Stomach (tissue), 9 donors: ENCODE measurements around the gene SPTLC2. TPM values are rescaled to one million over a fixed set of nuclear protein-coding genes. Genes with fewer than 3 reads are reported as not detected.

ENCODE experiments used
- DNase-seq, 2 donors: peaks; one replicate each; pipeline versions ENCODE4 v3.0.0 to v3.0.0-alpha.2; 2013 to 2019
- H3K27ac ChIP-seq, 5 donors: fragments of 200-600 bp in 4 of 5; sonication (generic) in 4 of 5; one replicate each; pipeline ENCODE4 v1.5.1; 2013 to 2019; ENCODE audit warnings: mild to moderate bottlenecking in 1 of 5, moderate library complexity in 1 of 5
- H3K27me3 ChIP-seq, 3 donors: fragments of 200-600 bp; sonication (generic); one replicate each; pipeline ENCODE4 v1.5.1; 2017 to 2019; ENCODE audit warnings: mixed run types in 1 of 3
- H3K36me3 ChIP-seq, 4 donors: fragments of 200-600 bp; sonication (generic); 1 replicate in 3 of 4; 2 replicates in 1 of 4; pipeline ENCODE4 v1.5.1; 2016 to 2019
- H3K4me1 ChIP-seq, 4 donors: fragments of 200-600 bp; sonication (generic); one replicate each; pipeline ENCODE4 v1.5.1; 2016 to 2019
- H3K4me3 ChIP-seq, 4 donors: fragments of 200-600 bp; sonication (generic) in 3 of 4; one replicate each; pipeline ENCODE4 v1.5.1; 2016 to 2019; ENCODE audit warnings: mild to moderate bottlenecking in 1 of 4
- H3K9me3 ChIP-seq, 4 donors: fragments of 200-600 bp; sonication (generic); one replicate each; pipeline ENCODE4 v1.5.1; 2016 to 2019
- EP300 ChIP-seq: sonication (generic); formaldehyde crosslinking; IDR thresholded peaks from one replicate; pipeline ENCODE4 v1.6.1; 2017; ENCODE audit warnings: antibody characterized with exemption
- POLR2A ChIP-seq, 4 donors: fragments of 450-650 bp; IDR thresholded peaks; one replicate each; pipeline ENCODE4 v1.6.1; 2016; ENCODE audit warnings: antibody characterized with exemption in 4 of 4, control low read depth in 2 of 4, mild to moderate bottlenecking in 1 of 4, moderate library complexity in 1 of 4
- POLR2AphosphoS5 ChIP-seq, 3 donors: sonication (generic); formaldehyde crosslinking; IDR thresholded peaks; one replicate each; pipeline ENCODE4 v1.6.1; 2016; ENCODE audit warnings: antibody characterized with exemption in 3 of 3
- WGBS, 5 donors: extraction: QIAGEN DNeasy Blood & Tissue Kit in 3 of 5; methylation state at CpG; one replicate each; pipeline versions ENCODE4 v1.1.5 to v1.1.7; 2013 to 2018; 5-methylcytosine and 5-hydroxymethylcytosine counted together
- intact Hi-C: fragments of 100-400 bp; cut with DNase I; formaldehyde crosslinking; loops from one replicate; pipeline ENCODE4 v1.15.1; 2023; ENCODE audit warnings: low total_unique reads
- polyA plus RNA-seq, 3 donors: library from polyadenylated mRNA; stranded (reverse); fragments of 200-250 nt; gene quantifications; one replicate each; pipeline ENCODE4 v1.2.3, GENCODE V29; 2013
- small RNA-seq, 4 donors: library from RNA; depleted of rRNA; stranded (forward); fragments of <200 nt; gene quantifications; one replicate each; pipeline ENCODE3, GENCODE V24; 2016
- total RNA-seq, 5 donors: library from RNA; depleted of rRNA; stranded (reverse); fragments of >200 nt; gene quantifications; one replicate each; pipeline versions ENCODE4 v1.1.0 to v1.2.3, GENCODE V29; 2014 to 2016
- TF ChIP-seq, protein P1 (sequence below), 7 experiments: fragments of 450-650 bp in 4 of 7; fragments of 200-600 bp in 3 of 7; sonication (generic) in 3 of 7; IDR thresholded peaks; one replicate each; pipeline ENCODE4 v1.5.1; 2016 to 2019; ENCODE audit warnings: antibody characterized with exemption in 7 of 7, control low read depth in 2 of 7, mild to moderate bottlenecking in 1 of 7
- donor health status: healthy with polysubstance abuse.
- donor health status: Bipolar disorder and iron deficiency.
- donor health status: healthy.

The SPTLC2 gene
- total and polyA plus RNA-seq, 8 donors, result 3.4 to 97.5 (median 13.6) TPM

DNA sequence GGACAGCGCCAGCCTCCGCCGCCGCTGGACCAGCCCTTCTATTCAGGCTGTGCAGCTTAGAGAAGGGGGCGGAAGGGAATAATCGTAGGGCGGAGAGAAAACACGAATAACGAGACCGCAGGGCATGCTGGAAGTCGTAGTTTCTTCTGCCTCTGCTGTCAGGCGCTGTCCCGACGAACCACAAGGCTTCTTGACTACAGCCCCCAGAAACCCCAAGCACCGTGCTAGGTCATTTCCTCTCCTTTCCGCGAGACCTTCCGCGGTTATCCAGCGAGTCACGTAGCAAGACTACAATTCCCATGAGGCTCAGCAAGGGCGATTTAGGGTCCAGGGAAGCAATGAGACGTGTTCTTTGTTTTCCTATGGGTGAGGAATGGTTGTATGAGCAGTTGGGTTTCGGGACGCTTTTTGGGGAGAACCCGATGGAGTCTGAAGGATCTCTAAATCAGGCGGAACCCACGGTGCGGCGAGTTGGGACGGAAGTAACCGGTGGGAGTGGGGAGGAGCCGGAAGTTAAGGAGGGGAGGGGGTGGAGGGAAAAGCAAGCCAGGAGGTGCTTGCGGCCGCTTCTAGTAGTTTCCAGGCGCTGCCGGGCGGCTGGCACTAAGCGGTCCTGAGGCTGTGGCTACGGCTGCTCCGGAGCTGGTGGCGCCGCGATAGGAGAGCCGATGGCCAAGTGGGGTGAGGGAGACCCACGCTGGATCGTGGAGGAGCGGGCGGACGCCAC is 158.8 kb downstream of the SPTLC2 start, which contains the start of the genes AHSA1 and VIPAS39:
AHSA1 (plus strand) TSS at position 572 of the 727 bp plus-strand sequence; CDS start at position 669, 97 bp downstream.
VIPAS39 (minus strand) TSS at position 80 of the 727 bp plus-strand sequence. CDS start 3,499 bp downstream, outside the sequence.
- Histone ChIP-seq H3K27ac (peak within 1 kb of the TSS; percentile 91 to 96 (median 93)), H3K4me1 (peaks cover 13 to 49% (median 35%) of the 10 kb centered on the region in 4 donors), H3K9me3 (no peaks in the 10 kb centered on the region), H3K36me3 (peaks cover 39 to 46% (median 43%) of the 10 kb centered on the region in 4 donors), H3K27me3 (no peaks in the 10 kb centered on the region), H3K4me3 (peak within 1 kb of the TSS; percentile 87 to 98 (median 98))
- peak; percentile 41 to 86 (median 70) for TF ChIP-seq POLR2AphosphoS5 (IDR thresholded peaks at IDR 0.05)
- TF ChIP-seq POLR2A (IDR thresholded peaks at IDR 0.05), result peak in 2 of 4 donors; percentile 44 to 54
- TF ChIP-seq, protein P1, sequence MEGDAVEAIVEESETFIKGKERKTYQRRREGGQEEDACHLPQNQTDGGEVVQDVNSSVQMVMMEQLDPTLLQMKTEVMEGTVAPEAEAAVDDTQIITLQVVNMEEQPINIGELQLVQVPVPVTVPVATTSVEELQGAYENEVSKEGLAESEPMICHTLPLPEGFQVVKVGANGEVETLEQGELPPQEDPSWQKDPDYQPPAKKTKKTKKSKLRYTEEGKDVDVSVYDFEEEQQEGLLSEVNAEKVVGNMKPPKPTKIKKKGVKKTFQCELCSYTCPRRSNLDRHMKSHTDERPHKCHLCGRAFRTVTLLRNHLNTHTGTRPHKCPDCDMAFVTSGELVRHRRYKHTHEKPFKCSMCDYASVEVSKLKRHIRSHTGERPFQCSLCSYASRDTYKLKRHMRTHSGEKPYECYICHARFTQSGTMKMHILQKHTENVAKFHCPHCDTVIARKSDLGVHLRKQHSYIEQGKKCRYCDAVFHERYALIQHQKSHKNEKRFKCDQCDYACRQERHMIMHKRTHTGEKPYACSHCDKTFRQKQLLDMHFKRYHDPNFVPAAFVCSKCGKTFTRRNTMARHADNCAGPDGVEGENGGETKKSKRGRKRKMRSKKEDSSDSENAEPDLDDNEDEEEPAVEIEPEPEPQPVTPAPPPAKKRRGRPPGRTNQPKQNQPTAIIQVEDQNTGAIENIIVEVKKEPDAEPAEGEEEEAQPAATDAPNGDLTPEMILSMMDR (IDR thresholded peaks at IDR 0.05), result peak in 1 of 7 experiments; percentile 18
- no peak for TF ChIP-seq EP300
- intact Hi-C loops, result loop anchor here (10.0 kb wide), 2 partner anchors 87 to 133 kb away; partner anchors contain the start of genes GSTZ1 and POMT2
- peak; percentile 95 to 99 for DNase-seq
- 0 to 1% (median 0%) methylated on average over 48 to 50 of the region's 50 CpGs for WGBS, 5 donors

DNA sequence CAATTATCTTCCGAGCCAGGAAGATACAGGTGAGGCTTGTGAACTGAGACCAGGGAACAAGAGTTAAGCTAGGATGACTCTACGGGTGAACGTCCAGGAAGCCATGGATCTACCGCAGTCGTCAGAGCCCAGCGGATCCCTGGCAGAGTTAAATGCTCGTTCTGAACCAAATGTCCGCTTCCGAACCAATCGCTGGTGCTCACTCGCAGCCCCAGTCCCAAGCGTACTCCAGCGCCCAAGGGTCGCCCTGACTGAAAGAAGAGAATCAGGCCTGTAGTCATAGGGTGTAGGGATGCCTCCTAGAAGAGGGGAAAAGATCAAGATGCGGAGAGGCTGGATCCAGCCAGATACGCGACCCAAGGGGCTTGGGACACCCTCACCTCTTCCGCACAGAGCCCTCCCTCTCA is 159.3 kb downstream of the SPTLC2 start:
- H3K27me3 ChIP-seq, result no peaks in the 10 kb centered on the region
- DNase-seq, result no peak
- H3K4me1 ChIP-seq, result peaks cover 13 to 49% (median 35%) of the 10 kb centered on the region in 4 donors
- intact Hi-C loops, result loop anchor here (10.0 kb wide), 2 partner anchors 88 to 132 kb away; partner anchors contain the start of genes GSTZ1 and POMT2
- TF ChIP-seq POLR2A (IDR thresholded peaks at IDR 0.05) (no peak), POLR2AphosphoS5 (IDR thresholded peaks at IDR 0.05) (no peak), EP300 (no peak)
- TF ChIP-seq, protein P1 (IDR thresholded peaks at IDR 0.05), result no peak
- H3K27ac ChIP-seq, result peak overlapping the region; percentile 79 to 96 (median 93)
- WGBS, 5 donors, result 0 to 1% (median 0%) methylated on average over 15 to 18 of the region's 18 CpGs
- no peaks in the 10 kb centered on the region for H3K9me3 ChIP-seq
- peaks cover 34 to 46% (median 43%) of the 10 kb centered on the region in 4 donors for H3K36me3 ChIP-seq
- peak overlapping the region; percentile 87 to 98 (median 98) for H3K4me3 ChIP-seq

Small RNA genes within 50 kb of the gene (small RNA-seq; reads per million reads assigned to genes)
- gene COX6CP11 (0 reads per million in 4 donors), gene RF00404 (0 reads per million in 4 donors), gene RN7SL587P (0 reads per million in 4 donors)

Other genes with a start within 250 kb of the SPTLC2 start
- gene TMED8, start 239.5 kb downstream of the SPTLC2 start, total RNA-seq, result 10 to 100 TPM in 2 of 5 donors, 1 to 10 TPM in 3; 1.7 to 15.8 (median 9.1) TPM
- 1 to 10 TPM; 2.7 to 5.3 (median 4.3) TPM for gene TMED8, start 239.5 kb downstream of the SPTLC2 start, polyA plus RNA-seq
- 1 to 10 TPM in 1 of 5 donors, under 1 TPM in 2, not detected in 2; under 0.01 to 1.4 (median 0.73) TPM for gene SAMD15, start 239.3 kb downstream of the SPTLC2 start, total RNA-seq
- gene SAMD15, start 239.3 kb downstream of the SPTLC2 start, polyA plus RNA-seq, result under 1 TPM; 0.10 to 0.87 (median 0.31) TPM
- gene NOXRED1, start 193.1 kb downstream of the SPTLC2 start, total RNA-seq, result under 1 TPM in 1 of 5 donors, not detected in 4; 0.18 TPM
- gene NOXRED1, start 193.1 kb downstream of the SPTLC2 start, polyA plus RNA-seq, result under 1 TPM in 2 of 3 donors, not detected in 1; 0.08 to 0.46 TPM
- gene VIPAS39, start 159.0 kb downstream of the SPTLC2 start, total RNA-seq, result 10 to 100 TPM in 4 of 5 donors, 1 to 10 TPM in 1; 7.2 to 53.1 (median 20.2) TPM
- gene VIPAS39, start 159.0 kb downstream of the SPTLC2 start, polyA plus RNA-seq, result 10 to 100 TPM in 1 of 3 donors, 1 to 10 TPM in 2; 6.3 to 11.0 (median 9.3) TPM
- gene AHSA1, start 158.5 kb downstream of the SPTLC2 start, total RNA-seq, result 100 to 1,000 TPM in 1 of 5 donors, 10 to 100 TPM in 4; 47.2 to 109 (median 76.4) TPM
- gene AHSA1, start 158.5 kb downstream of the SPTLC2 start, polyA plus RNA-seq, result 10 to 100 TPM; 73.7 to 95.3 (median 78.5) TPM
- under 1 TPM in 1 of 5 donors, not detected in 4; 0.37 TPM for gene ISM2, start 117.8 kb downstream of the SPTLC2 start, total RNA-seq
- gene ISM2, start 117.8 kb downstream of the SPTLC2 start, polyA plus RNA-seq, result under 1 TPM in 1 of 3 donors, not detected in 2; 0.23 TPM
- 10 to 100 TPM in 3 of 5 donors, 1 to 10 TPM in 1, not detected in 1; 7.0 to 21.6 (median 12.9) TPM for gene ALKBH1, start 91.4 kb upstream of the SPTLC2 start, total RNA-seq
- gene ALKBH1, start 91.4 kb upstream of the SPTLC2 start, polyA plus RNA-seq, result 10 to 100 TPM in 1 of 3 donors, 1 to 10 TPM in 2; 5.7 to 10.2 (median 6.0) TPM
- gene SLIRP, start 91.5 kb upstream of the SPTLC2 start, total RNA-seq, result 100 to 1,000 TPM in 4 of 5 donors, 10 to 100 TPM in 1; 36.8 to 450 (median 217) TPM
- gene SLIRP, start 91.5 kb upstream of the SPTLC2 start, polyA plus RNA-seq, result 100 to 1,000 TPM; 391 to 419 (median 417) TPM
- gene SNW1, start 144.5 kb upstream of the SPTLC2 start, total RNA-seq, result 100 to 1,000 TPM in 1 of 5 donors, 10 to 100 TPM in 3, 1 to 10 TPM in 1; 8.2 to 152 (median 49.8) TPM
- gene SNW1, start 144.5 kb upstream of the SPTLC2 start, polyA plus RNA-seq, result 10 to 100 TPM; 33.2 to 62.6 (median 33.3) TPM
- 10 to 100 TPM in 2 of 5 donors, 1 to 10 TPM in 1, under 1 TPM in 2; 0.58 to 39.1 (median 8.4) TPM for gene ADCK1, start 183.5 kb upstream of the SPTLC2 start, total RNA-seq
- 1 to 10 TPM; 2.9 to 4.4 (median 3.5) TPM for gene ADCK1, start 183.5 kb upstream of the SPTLC2 start, polyA plus RNA-seq